Trophoblast cell (in vitro differentiated cells and primary cell): ENCODE data around the gene RPS16.

ENCODE experiments used
- DNase-seq, 2 donors: peaks; one replicate each; pipeline ENCODE4 v3.0.0-alpha.2; 2016
- H2AFZ ChIP-seq: 2 replicates; pipeline ENCODE4 v1.6.1; 2013; ENCODE audit warnings: low read length, moderate library complexity, mild to moderate bottlenecking; ENCODE audit not compliant: insufficient read depth, poor library complexity
- H2AK5ac ChIP-seq: 2 replicates; pipeline ENCODE4 v1.6.1; 2013; ENCODE audit warnings: mild to moderate bottlenecking, low read length
- H2BK120ac ChIP-seq: 2 replicates; pipeline ENCODE4 v1.6.1; 2013; ENCODE audit warnings: low read length, mild to moderate bottlenecking, moderate library complexity; ENCODE audit not compliant: insufficient read depth, poor library complexity
- H2BK12ac ChIP-seq: 2 replicates; pipeline ENCODE4 v1.6.1; 2013; ENCODE audit warnings: mild to moderate bottlenecking, low read length, moderate library complexity
- H2BK5ac ChIP-seq: 2 replicates; pipeline ENCODE4 v1.6.1; 2013; ENCODE audit warnings: low read length, low read depth, moderate library complexity, mild to moderate bottlenecking; ENCODE audit not compliant: poor library complexity
- H3K14ac ChIP-seq: 2 replicates; pipeline ENCODE4 v1.6.1; 2013; ENCODE audit warnings: mild to moderate bottlenecking, low read length
- H3K18ac ChIP-seq: 2 replicates; pipeline ENCODE4 v1.6.1; 2013; ENCODE audit warnings: mild to moderate bottlenecking, low read length
- H3K23ac ChIP-seq: 2 replicates; pipeline ENCODE4 v1.6.1; 2013; ENCODE audit warnings: low read length
- H3K27ac ChIP-seq: 2 replicates; pipeline ENCODE4 v1.5.1; 2013; ENCODE audit warnings: low read depth, mild to moderate bottlenecking, inconsistent platforms, low read length, moderate library complexity
- H3K27me3 ChIP-seq: 2 replicates; pipeline ENCODE4 v1.6.1; 2013; ENCODE audit warnings: inconsistent platforms, mild to moderate bottlenecking, low read length, moderate library complexity; ENCODE audit not compliant: insufficient read depth
- H3K36me3 ChIP-seq, 2 experiments: 1 replicate in 1 of 2; 2 replicates in 1 of 2; pipeline ENCODE4 v1.6.1; 2013; ENCODE audit warnings: low read length in 2 of 2, mild to moderate bottlenecking in 2 of 2, moderate library complexity in 1 of 2; ENCODE audit not compliant: insufficient read depth in 2 of 2, control insufficient read depth in 1 of 2
- H3K4ac ChIP-seq: 2 replicates; pipeline ENCODE4 v1.6.1; 2013; ENCODE audit warnings: low read depth, mild to moderate bottlenecking, low read length, moderate library complexity
- H3K4me1 ChIP-seq, 2 experiments: 1 replicate in 1 of 2; 2 replicates in 1 of 2; pipeline ENCODE4 v1.6.1; 2013; ENCODE audit warnings: low read length in 2 of 2, mild to moderate bottlenecking in 2 of 2, moderate library complexity in 1 of 2; ENCODE audit not compliant: insufficient read depth in 2 of 2, control insufficient read depth in 1 of 2
- H3K4me2 ChIP-seq: 2 replicates; pipeline ENCODE4 v1.6.1; 2013; ENCODE audit warnings: inconsistent platforms, mild to moderate bottlenecking, low read length, moderate library complexity
- H3K4me3 ChIP-seq: 2 replicates; pipeline ENCODE4 v1.5.1; 2013; ENCODE audit warnings: mild to moderate bottlenecking, low read depth, low read length, inconsistent platforms
- H3K79me1 ChIP-seq: one replicate; pipeline ENCODE4 v1.6.1; 2013; ENCODE audit warnings: low read length
- H3K79me2 ChIP-seq: 2 replicates; pipeline ENCODE4 v1.6.1; 2013; ENCODE audit warnings: low read length, mild to moderate bottlenecking; ENCODE audit not compliant: control insufficient read depth, insufficient read depth, poor library complexity
- H3K9ac ChIP-seq: 2 replicates; pipeline ENCODE4 v1.6.1; 2013; ENCODE audit warnings: mild to moderate bottlenecking, low read length
- H3K9me3 ChIP-seq: 2 replicates; pipeline ENCODE4 v1.6.1; 2013; ENCODE audit warnings: low read depth, mild to moderate bottlenecking, control low read depth, inconsistent platforms, low read length; ENCODE audit not compliant: insufficient read depth
- H4K12ac ChIP-seq: 2 replicates; pipeline ENCODE4 v1.6.1; 2013; ENCODE audit warnings: low read depth, mild to moderate bottlenecking, low read length, moderate library complexity
- H4K8ac ChIP-seq: 2 replicates; pipeline ENCODE4 v1.6.1; 2013; ENCODE audit warnings: low read depth, mild to moderate bottlenecking, low read length, moderate library complexity
- H4K91ac ChIP-seq: one replicate; pipeline ENCODE4 v1.6.1; 2013; ENCODE audit warnings: low read depth, mild to moderate bottlenecking, low read length, moderate library complexity
- WGBS: extraction: QIAGEN DNeasy Blood & Tissue Kit; methylation state at CpG from one replicate; pipeline ENCODE4 v1.1.7; 2013; ENCODE audit warnings: missing lambda C conversion rate; ENCODE audit not compliant: insufficient read length, insufficient coverage; ENCODE audit errors: extremely low coverage; 5-methylcytosine and 5-hydroxymethylcytosine counted together

The RPS16 gene

GRCh38 chr19:39438270-39438934, 2.7 kb upstream of the RPS16 start:
- peaks cover 10% of the 10 kb centered on the region for H3K79me2 ChIP-seq
- H3K18ac ChIP-seq: no peak overlapping the region
- H3K4me2 ChIP-seq: no peak overlapping the region
- no peak overlapping the region for H4K91ac ChIP-seq
- no peak overlapping the region for H2AK5ac ChIP-seq
- H4K8ac ChIP-seq: peak overlapping the region; percentile 43
- H3K9me3 ChIP-seq: no peaks in the 10 kb centered on the region
- no peak overlapping the region for H3K23ac ChIP-seq
- no peak overlapping the region for H3K4me3 ChIP-seq
- H2BK12ac ChIP-seq: no peak overlapping the region
- no peaks in the 10 kb centered on the region for H3K27me3 ChIP-seq
- no peak overlapping the region for H2BK5ac ChIP-seq
- H3K36me3 ChIP-seq: peaks cover 11 to 14% of the 10 kb centered on the region in 2 experiments
- peaks cover 6% of the 10 kb centered on the region for H3K79me1 ChIP-seq
- H4K12ac ChIP-seq: no peak overlapping the region
- H2BK120ac ChIP-seq: no peak overlapping the region
- H2AFZ ChIP-seq: no peak overlapping the region
- peak; percentile 67 to 77 for DNase-seq
- peaks cover 5 to 10% of the 10 kb centered on the region in 2 experiments for H3K4me1 ChIP-seq
- no peak overlapping the region for H3K14ac ChIP-seq
- WGBS: no CpG with 5 or more reads among the region's 9 CpGs
- H3K27ac ChIP-seq: no peak overlapping the region
- H3K4ac ChIP-seq: no peak overlapping the region
- H3K9ac ChIP-seq: no peak overlapping the region

GRCh38 chr19:39436350-39436716, 584 bp upstream of the RPS16 start:
- no peak for DNase-seq
- peak overlapping the region; percentile 69 for H4K12ac ChIP-seq
- H4K91ac ChIP-seq: peak overlapping the region; percentile 81
- no peak overlapping the region for H3K23ac ChIP-seq
- peak overlapping the region; percentile 41 for H2BK5ac ChIP-seq
- WGBS: no CpG with 5 or more reads among the region's 2 CpGs
- no peak overlapping the region for H2BK12ac ChIP-seq
- H3K79me1 ChIP-seq: peaks cover 6% of the 10 kb centered on the region
- no peak overlapping the region for H2BK120ac ChIP-seq
- H3K79me2 ChIP-seq: peaks cover 10% of the 10 kb centered on the region
- H3K27me3 ChIP-seq: no peaks in the 10 kb centered on the region
- H4K8ac ChIP-seq: peak overlapping the region; percentile 90
- peaks cover 22 to 26% of the 10 kb centered on the region in 2 experiments for H3K36me3 ChIP-seq
- peak overlapping the region; percentile 69 for H3K14ac ChIP-seq
- H3K4ac ChIP-seq: peak overlapping the region; percentile 30
- H2AFZ ChIP-seq: peak overlapping the region; percentile 45
- peak overlapping the region; percentile 42 for H3K27ac ChIP-seq
- H3K9me3 ChIP-seq: no peaks in the 10 kb centered on the region
- peak overlapping the region; percentile 80 for H3K9ac ChIP-seq
- H2AK5ac ChIP-seq: no peak overlapping the region
- H3K4me1 ChIP-seq: peaks cover 5 to 10% of the 10 kb centered on the region in 2 experiments
- H3K18ac ChIP-seq: no peak overlapping the region
- H3K4me2 ChIP-seq: peak overlapping the region; percentile 84
- no peak overlapping the region for H3K4me3 ChIP-seq

GRCh38 chr19:39434123-39435076, 1.3 kb downstream of the RPS16 start:
- H2BK120ac ChIP-seq: no peak overlapping the region
- no peak overlapping the region for H2AK5ac ChIP-seq
- no peak for DNase-seq
- H3K23ac ChIP-seq: no peak overlapping the region
- no peak overlapping the region for H4K12ac ChIP-seq
- H3K79me2 ChIP-seq: peaks cover 10% of the 10 kb centered on the region
- H3K18ac ChIP-seq: no peak overlapping the region
- no peak overlapping the region for H4K8ac ChIP-seq
- H3K4me2 ChIP-seq: peak overlapping the region; percentile 88
- H3K4me1 ChIP-seq: peaks cover 5 to 18% of the 10 kb centered on the region in 2 experiments
- no peak overlapping the region for H2BK5ac ChIP-seq
- H3K4ac ChIP-seq: peak overlapping the region; percentile 78
- no CpG with 5 or more reads among the region's 10 CpGs for WGBS
- H3K4me3 ChIP-seq: peak overlapping the region; percentile 28
- no peak overlapping the region for H3K27ac ChIP-seq
- no peak overlapping the region for H2BK12ac ChIP-seq
- no peaks in the 10 kb centered on the region for H3K27me3 ChIP-seq
- H3K9me3 ChIP-seq: no peaks in the 10 kb centered on the region
- peaks cover 6% of the 10 kb centered on the region for H3K79me1 ChIP-seq
- H3K9ac ChIP-seq: peak overlapping the region; percentile 37
- H4K91ac ChIP-seq: no peak overlapping the region
- no peak overlapping the region for H2AFZ ChIP-seq
- no peak overlapping the region for H3K14ac ChIP-seq
- peaks cover 22 to 26% of the 10 kb centered on the region in 2 experiments for H3K36me3 ChIP-seq

GRCh38 chr19:39433480-39434079, 2.2 kb downstream of the RPS16 start:
- no CpG with 5 or more reads among the region's 8 CpGs for WGBS
- Histone ChIP-seq H3K4me1 (peaks cover 11 to 24% of the 10 kb centered on the region in 2 experiments), H3K18ac (no peak overlapping the region), H3K4me2 (no peak overlapping the region), H2AFZ (no peak overlapping the region), H4K8ac (no peak overlapping the region), H3K79me1 (peaks cover 10% of the 10 kb centered on the region), H3K9ac (no peak overlapping the region), H4K91ac (no peak overlapping the region), H3K36me3 (peaks cover 22 to 26% of the 10 kb centered on the region in 2 experiments), H3K9me3 (no peaks in the 10 kb centered on the region), H3K4ac (peak overlapping the region; percentile 4), H3K14ac (no peak overlapping the region), H2AK5ac (no peak overlapping the region), H3K79me2 (peaks cover 10% of the 10 kb centered on the region), H2BK12ac (no peak overlapping the region), H2BK120ac (no peak overlapping the region), H4K12ac (no peak overlapping the region), H2BK5ac (no peak overlapping the region), H3K4me3 (no peak overlapping the region), H3K27ac (no peak overlapping the region), H3K27me3 (no peaks in the 10 kb centered on the region), H3K23ac (no peak overlapping the region)
- DNase-seq: no peak
